Testis (tissue), 3 donors: Measurements from ENCODE around the gene CELF2. TPM values are rescaled to one million over a fixed set of nuclear protein-coding genes. Genes with fewer than 3 reads are reported as not detected.

Experiments used
- DNase-seq: peaks from one replicate; pipeline ENCODE4 v3.0.0-alpha.2; 2019
- H3K27ac ChIP-seq, 2 donors: fragments of 200-600 bp; sonication (generic); one replicate each; pipeline ENCODE4 v1.5.1; 2019
- H3K27me3 ChIP-seq: fragments of 200-600 bp; sonication (generic); one replicate; pipeline ENCODE4 v1.5.1; 2019
- H3K36me3 ChIP-seq: fragments of 200-600 bp; sonication (generic); one replicate; pipeline ENCODE4 v1.5.1; 2017; ENCODE audit warnings: low read depth; ENCODE audit errors: missing control alignments
- H3K4me1 ChIP-seq: fragments of 200-600 bp; sonication (generic); one replicate; pipeline ENCODE4 v1.5.1; 2019
- H3K4me3 ChIP-seq, 2 donors: fragments of 200-600 bp; sonication (generic); one replicate each; pipeline ENCODE4 v1.5.1; 2017 to 2019
- H3K9me3 ChIP-seq: fragments of 200-600 bp; sonication (generic); one replicate; pipeline ENCODE4 v1.5.1; 2017
- CTCF ChIP-seq, 3 experiments: fragments of 450-650 bp in 2 of 3; fragments of 200-600 bp in 1 of 3; sonication (generic) in 1 of 3; IDR thresholded peaks; one replicate each; pipeline ENCODE4 v1.5.1; 2016 to 2019; ENCODE audit warnings: antibody characterized with exemption in 3 of 3, mild to moderate bottlenecking in 2 of 3, moderate library complexity in 1 of 3
- POLR2A ChIP-seq: fragments of 450-650 bp; IDR thresholded peaks from one replicate; pipeline ENCODE4 v1.6.1; 2017; ENCODE audit warnings: antibody characterized with exemption, mild to moderate bottlenecking, moderate library complexity
- WGBS, 2 donors: methylation state at CpG; one replicate each; pipeline ENCODE4 v1.1.5; 2018; 5-methylcytosine and 5-hydroxymethylcytosine counted together
- intact Hi-C: fragments of 100-400 bp; cut with DNase I; formaldehyde crosslinking; loops from one replicate; pipeline ENCODE4 v1.15.1; 2023; ENCODE audit warnings: low total_unique reads
- polyA plus RNA-seq: library from polyadenylated mRNA; stranded (reverse); fragments of 350-450 nt; fragmentation: Illumina TruSeq; extraction: RNeasy Lipid Tissue Mini Kit (QIAGEN cat#74804); gene quantifications from one replicate; pipeline ENCODE4 v1.2.3, GENCODE V29; 2014; ENCODE audit warnings: low read depth, low replicate concordance; ENCODE audit not compliant: insufficient read depth
- total RNA-seq, 2 donors: library from RNA; depleted of rRNA; stranded (reverse); fragments of >200 nt; gene quantifications; one replicate each; pipeline ENCODE4 v1.2.3, GENCODE V29; 2016

CELF2 gene
- total and polyA plus RNA-seq, 3 donors from 2014 or later = 17.5 to 41.6 (median 27.8) TPM

GRCh38 chr10:11249152-11249807 is 231.6 kb downstream of the CELF2 start:
- Histone ChIP-seq H3K9me3 (no peaks in the 10 kb centered on the region), H3K36me3 (no peaks in the 10 kb centered on the region), H3K27me3 (no peaks in the 10 kb centered on the region), H3K4me1 (no peaks in the 10 kb centered on the region), H3K4me3 (no peak overlapping the region), H3K27ac (no peak overlapping the region)
- intact Hi-C loops = no loop called here
- 71 to 75% methylated on average over 10 of the region's 10 CpGs for WGBS, 2 donors
- no peak for DNase-seq
- TF ChIP-seq CTCF (IDR thresholded peaks at IDR 0.05) = no peak
- TF ChIP-seq POLR2A = no peak

- no peaks in the 10 kb centered on the region for H3K4me1 ChIP-seq
- no peak for TF ChIP-seq CTCF (IDR thresholded peaks at IDR 0.05)
- TF ChIP-seq POLR2A = no peak
- WGBS, 2 donors = 89 to 95% methylated on average over 2 of the region's 2 CpGs
- H3K27ac ChIP-seq = no peak overlapping the region
- H3K4me3 ChIP-seq = no peak overlapping the region
- no peaks in the 10 kb centered on the region for H3K27me3 ChIP-seq
- DNase-seq = no peak
- no peaks in the 10 kb centered on the region for H3K36me3 ChIP-seq
- intact Hi-C loops = no loop called here
- H3K9me3 ChIP-seq = no peaks in the 10 kb centered on the region
Measured at GRCh38 chr10:11249808-11250195, 232.1 kb downstream of the CELF2 start.

GRCh38 chr10:11250304-11250703 is 232.6 kb downstream of the CELF2 start:
- 87 to 93% methylated on average over 5 of the region's 5 CpGs for WGBS, 2 donors
- intact Hi-C loops = no loop called here

DNA sequence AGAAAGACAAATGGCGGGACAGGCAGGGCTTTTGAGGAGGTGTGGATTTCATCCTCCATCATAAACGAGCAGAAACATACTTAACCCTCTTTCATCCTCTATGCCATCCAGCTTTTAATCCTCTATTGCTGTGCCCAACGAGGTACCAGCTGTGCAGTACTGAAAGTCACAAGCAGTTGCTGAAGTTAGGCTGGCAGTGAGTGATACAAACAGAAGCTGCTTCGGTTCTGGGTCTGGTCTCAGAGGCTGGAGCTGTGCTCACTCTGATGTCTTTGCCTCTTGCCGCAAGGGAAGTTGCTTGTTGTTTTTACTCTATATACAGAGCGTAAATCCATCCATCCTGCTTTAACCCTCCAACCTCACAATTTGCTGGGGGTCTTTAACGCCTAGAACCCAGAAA is 235.2 kb downstream of the CELF2 start:
- no peak for TF ChIP-seq POLR2A
- no peak for TF ChIP-seq CTCF (IDR thresholded peaks at IDR 0.05)
- WGBS, 2 donors = 89 to 92% methylated on average over 7 of the region's 7 CpGs
- H3K27ac ChIP-seq = no peak overlapping the region
- no peaks in the 10 kb centered on the region for H3K4me1 ChIP-seq
- H3K9me3 ChIP-seq = no peaks in the 10 kb centered on the region
- intact Hi-C loops = no loop called here
- DNase-seq = no peak
- no peak overlapping the region for H3K4me3 ChIP-seq
- H3K36me3 ChIP-seq = no peaks in the 10 kb centered on the region
- H3K27me3 ChIP-seq = no peaks in the 10 kb centered on the region

More at GRCh38 chr10:11250304-11250703, 232.6 kb downstream of the CELF2 start:
- no peaks in the 10 kb centered on the region for H3K4me1 ChIP-seq
- H3K9me3 ChIP-seq = no peaks in the 10 kb centered on the region
- no peaks in the 10 kb centered on the region for H3K36me3 ChIP-seq
- H3K27ac ChIP-seq = no peak overlapping the region
- TF ChIP-seq POLR2A (no peak), CTCF (IDR thresholded peaks at IDR 0.05) (no peak)
- H3K4me3 ChIP-seq = no peak overlapping the region
- DNase-seq = no peak
- H3K27me3 ChIP-seq = no peaks in the 10 kb centered on the region

GRCh38 chr10:11253385-11254002 is 235.8 kb downstream of the CELF2 start:
- Histone ChIP-seq H3K36me3 (no peaks in the 10 kb centered on the region), H3K4me3 (no peak overlapping the region), H3K27me3 (no peaks in the 10 kb centered on the region), H3K4me1 (no peaks in the 10 kb centered on the region), H3K9me3 (no peaks in the 10 kb centered on the region), H3K27ac (no peak overlapping the region)
- intact Hi-C loops = no loop called here
- WGBS, 2 donors = 93 to 96% methylated on average over 10 of the region's 10 CpGs
- TF ChIP-seq POLR2A (no peak), CTCF (IDR thresholded peaks at IDR 0.05) (no peak)
- no peak for DNase-seq
